GM23338 (cell line): Measurements from ENCODE around the gene ARHGAP9. TPM values are rescaled to one million over a fixed set of nuclear protein-coding genes. Genes with fewer than 3 reads are reported as not detected.

Experiments used
- ATAC-seq: fragments of 200-7000 bp; cut with Tn5 transposase; 3 replicates; pipeline ENCODE4 v1.9.1; 2020
- DNase-seq: peaks from one replicate; pipeline ENCODE4 v3.0.0-alpha.2; 2015; ENCODE audit warnings: low spot score
- H2AFZ ChIP-seq: fragments of 200-600 bp; sonication (generic); 2 replicates; pipeline ENCODE4 v1.8.0; 2016; ENCODE audit warnings: antibody characterized with exemption, mild to moderate bottlenecking, moderate library complexity
- H3F3A ChIP-seq: fragments of 200-600 bp; sonication (generic); replicated peaks from 2 replicates; pipeline ENCODE4 v1.8.0; 2017; ENCODE audit warnings: antibody characterized with exemption, mixed run types, low read depth
- H3K27ac ChIP-seq: fragments of 200-600 bp; sonication (generic); 2 replicates; pipeline ENCODE4 v1.6.1; 2016; ENCODE audit warnings: low read depth
- H3K27me3 ChIP-seq: fragments of 200-600 bp; sonication (generic); 2 replicates; pipeline ENCODE4 v1.8.0; 2016; ENCODE audit warnings: mild to moderate bottlenecking, mixed run types, moderate library complexity; ENCODE audit not compliant: insufficient read depth
- H3K36me3 ChIP-seq: fragments of 200-600 bp; sonication (generic); 2 replicates; pipeline ENCODE4 v1.8.0; 2016; ENCODE audit warnings: mild to moderate bottlenecking; ENCODE audit not compliant: insufficient read depth
- H3K4me1 ChIP-seq: fragments of 200-600 bp; sonication (generic); 2 replicates; pipeline ENCODE4 v1.8.0; 2016; ENCODE audit warnings: mild to moderate bottlenecking, moderate library complexity; ENCODE audit not compliant: insufficient read depth
- H3K4me2 ChIP-seq: fragments of 200-600 bp; sonication (generic); 2 replicates; pipeline ENCODE4 v1.7.1; 2017; ENCODE audit warnings: mixed run types
- H3K4me3 ChIP-seq: fragments of 200-600 bp; sonication (generic); 2 replicates; pipeline ENCODE4 v1.6.1; 2016; ENCODE audit warnings: mixed run types
- H3K79me2 ChIP-seq: fragments of 200-600 bp; sonication (generic); replicated peaks from 2 replicates; pipeline ENCODE4 v1.8.0; 2017; ENCODE audit warnings: mild to moderate bottlenecking; ENCODE audit not compliant: insufficient read depth
- H3K9me2 ChIP-seq: fragments of 200-600 bp; sonication (generic); 2 replicates; pipeline ENCODE4 v1.8.0; 2017; ENCODE audit not compliant: insufficient read depth
- H4K20me1 ChIP-seq: fragments of 200-600 bp; sonication (generic); replicated peaks from 2 replicates; pipeline ENCODE4 v1.8.0; 2017; ENCODE audit warnings: mild to moderate bottlenecking; ENCODE audit not compliant: insufficient read depth
- H3K27ac Mint-ChIP-seq: 2 replicates; pipeline ENCODE4 v1.8.0; 2020; ENCODE audit warnings: inconsistent platforms, mild to moderate bottlenecking, moderate library complexity, mixed read lengths
- H3K27me3 Mint-ChIP-seq: 3 replicates; pipeline ENCODE4 v1.8.0; 2022; ENCODE audit warnings: low read depth, mild to moderate bottlenecking, moderate library complexity, mixed read lengths, inconsistent platforms; ENCODE audit not compliant: insufficient read depth, poor library complexity
- H3K36me3 Mint-ChIP-seq: 3 replicates; pipeline ENCODE4 v1.8.0; 2021; ENCODE audit warnings: low read depth, mild to moderate bottlenecking, inconsistent platforms, moderate library complexity, mixed read lengths
- H3K4me1 Mint-ChIP-seq: 3 replicates; pipeline ENCODE4 v1.8.0; 2020; ENCODE audit warnings: mild to moderate bottlenecking, inconsistent platforms, mixed read lengths
- H3K4me3 Mint-ChIP-seq: 3 replicates; pipeline ENCODE4 v1.8.0; 2021; ENCODE audit warnings: moderate library complexity, mild to moderate bottlenecking, inconsistent platforms, mixed read lengths
- H3K9me3 Mint-ChIP-seq: 3 replicates; pipeline ENCODE4 v1.8.0; 2020; ENCODE audit warnings: moderate library complexity, mild to moderate bottlenecking, inconsistent platforms, mixed read lengths
- CTCF ChIP-seq, 2 experiments: fragments of 200-600 bp in 1 of 2; sonication (generic) in 1 of 2; conservative IDR thresholded peaks; 2 replicates each; pipeline versions ENCODE4 v1.5.1 to v1.6.1; 2016 to 2017; ENCODE audit warnings: antibody characterized with exemption in 2 of 2, low read depth in 2 of 2, mild to moderate bottlenecking in 2 of 2, moderate library complexity in 1 of 2
- EZH2 ChIP-seq: fragments of 200-600 bp; sonication (generic); IDR thresholded peaks from one replicate; pipeline ENCODE4 v1.8.0; 2017; ENCODE audit warnings: antibody characterized with exemption, mild to moderate bottlenecking, low read depth; ENCODE audit not compliant: unreplicated experiment
- POLR2AphosphoS5 ChIP-seq: IDR thresholded peaks from 2 replicates; pipeline ENCODE4 v1.6.1; 2016; ENCODE audit warnings: antibody characterized with exemption, low read depth
- STAT1 ChIP-seq: IDR thresholded peaks from one replicate; pipeline ENCODE4 v1.6.1; 2016; ENCODE audit warnings: antibody characterized with exemption; ENCODE audit not compliant: unreplicated experiment
- ZNF114 ChIP-seq: fragments of 250-450 bp; sonication (Bioruptor Pico); IDR thresholded peaks from 2 replicates; pipeline ENCODE4 v1.5.0; 2020; ENCODE audit warnings: mild to moderate bottlenecking, moderate library complexity
- ZNF331 ChIP-seq: fragments of 250-450 bp; sonication (Bioruptor Pico); IDR thresholded peaks from 2 replicates; pipeline ENCODE4 v1.5.0; 2020; ENCODE audit warnings: low read depth, mild to moderate bottlenecking, moderate library complexity
- ZNF462 ChIP-seq: fragments of 250-450 bp; sonication (Bioruptor Pico); IDR thresholded peaks from 2 replicates; pipeline ENCODE4 v1.5.0; 2020; ENCODE audit warnings: mild to moderate bottlenecking, moderate library complexity
- polyA plus RNA-seq: library from polyadenylated mRNA; unstranded; fragments of >200 nt; fragmentation: Nextera tagmentation; extraction: Ambion mirVana; gene quantifications from 2 replicates; pipeline ENCODE4 v1.2.1, GENCODE V29; 2016
- total RNA-seq: library from RNA; depleted of rRNA; stranded (reverse); fragments of >200 nt; shearing (Covaris generic); gene quantifications from 2 replicates; pipeline ENCODE4 v1.2.3, GENCODE V29; 2014

ARHGAP9 gene
- total and polyA plus RNA-seq, 2 experiments from 2014 or later = 4.5 to 7.1 TPM

- Mint-ChIP-seq H3K27me3 (peaks cover 13% of the 10 kb centered on the region), H3K36me3 (peaks cover 97% of the 10 kb centered on the region), H3K9me3 (no peaks in the 10 kb centered on the region), H3K27ac (peak overlapping the region; percentile 56; the same call in 1 of the 2 replicates), H3K4me3 (no peak overlapping the region), H3K4me1 (peaks cover 2% of the 10 kb centered on the region; the same call in 2 of the 3 replicates)
- peaks cover 38% of the 10 kb centered on the region for H3F3A ChIP-seq
- H4K20me1 ChIP-seq = peaks cover 34% of the 10 kb centered on the region
- H3K79me2 ChIP-seq = peaks cover 23% of the 10 kb centered on the region
- no peak for ATAC-seq
- DNase-seq = no peak
- H2AFZ ChIP-seq = no peak overlapping the region
- peaks cover 80% of the 10 kb centered on the region for H3K36me3 ChIP-seq
- TF ChIP-seq ZNF331 = no peak
- H3K4me1 ChIP-seq = no peaks in the 10 kb centered on the region
- no peak overlapping the region for H3K4me2 ChIP-seq
- H3K27ac ChIP-seq = no peak overlapping the region
- H3K4me3 ChIP-seq = no peak overlapping the region
- no peaks in the 10 kb centered on the region for H3K27me3 ChIP-seq
- no peaks in the 10 kb centered on the region for H3K9me2 ChIP-seq
These were observed 18.9 kb upstream of the ARHGAP9 start for GRCh38 chr12:57498571-57498970.

- peak; percentile 68 for DNase-seq
- no peak overlapping the region for H3K4me3 Mint-ChIP-seq
- no peak overlapping the region for H3K27ac ChIP-seq
- H3K9me3 Mint-ChIP-seq = no peaks in the 10 kb centered on the region
- ATAC-seq = peak; percentile 88
- H3K4me1 Mint-ChIP-seq = peaks cover 2% of the 10 kb centered on the region; the same call in 2 of the 3 replicates
- H3K36me3 ChIP-seq = peaks cover 77% of the 10 kb centered on the region
- peak overlapping the region; percentile 56; the same call in 1 of the 2 replicates for H3K27ac Mint-ChIP-seq
- H3F3A ChIP-seq = peaks cover 34% of the 10 kb centered on the region
- H3K4me2 ChIP-seq = no peak overlapping the region
- H4K20me1 ChIP-seq = peaks cover 34% of the 10 kb centered on the region
- TF ChIP-seq ZNF331 (no peak), CTCF (conservative IDR thresholded peaks at IDR 0.05; ENCODE audit: low read depth in 2 of 2) (peak; percentile 40 to 51), ZNF114 (CRISPR knock-in tag) (no peak), POLR2AphosphoS5 (peak; percentile 26; the same call in 1 of the 2 replicates)
- peaks cover 92% of the 10 kb centered on the region for H3K36me3 Mint-ChIP-seq
- H3K79me2 ChIP-seq = peaks cover 23% of the 10 kb centered on the region
- no peaks in the 10 kb centered on the region for H3K9me2 ChIP-seq
- H3K4me3 ChIP-seq = no peak overlapping the region
- H2AFZ ChIP-seq = no peak overlapping the region
- no peaks in the 10 kb centered on the region for H3K4me1 ChIP-seq
- H3K27me3 ChIP-seq = no peaks in the 10 kb centered on the region
- H3K27me3 Mint-ChIP-seq = peaks cover 13% of the 10 kb centered on the region
These were observed 18.5 kb upstream of the ARHGAP9 start for GRCh38 chr12:57498132-57498502.

- H3K36me3 Mint-ChIP-seq = peaks cover 92% of the 10 kb centered on the region
- no peak overlapping the region; the same call in 2 of the 3 replicates for H3K4me3 Mint-ChIP-seq
- H3K27ac Mint-ChIP-seq = peak overlapping the region; percentile 31; the same call in 1 of the 2 replicates
- H3K9me3 Mint-ChIP-seq = no peaks in the 10 kb centered on the region
- H3K4me1 Mint-ChIP-seq = peaks cover 2% of the 10 kb centered on the region; the same call in 2 of the 3 replicates
- Histone ChIP-seq H3K4me3 (no peak overlapping the region), H3K4me1 (no peaks in the 10 kb centered on the region), H3K79me2 (peaks cover 23% of the 10 kb centered on the region), H3K27me3 (no peaks in the 10 kb centered on the region), H2AFZ (no peak overlapping the region), H3K9me2 (no peaks in the 10 kb centered on the region), H4K20me1 (peaks cover 34% of the 10 kb centered on the region), H3F3A (peaks cover 39% of the 10 kb centered on the region), H3K4me2 (no peak overlapping the region), H3K27ac (peak overlapping the region; percentile 63; the same call in 1 of the 2 replicates), H3K36me3 (peaks cover 76% of the 10 kb centered on the region)
- peaks cover 13% of the 10 kb centered on the region for H3K27me3 Mint-ChIP-seq
- ATAC-seq (no peak), DNase-seq (no peak)
- no peak for TF ChIP-seq EZH2
- TF ChIP-seq ZNF114 (CRISPR knock-in tag) = no peak
- TF ChIP-seq STAT1 = no peak
- TF ChIP-seq ZNF462 (CRISPR knock-in tag) = no peak
These were observed 17.8 kb upstream of the ARHGAP9 start for GRCh38 chr12:57497223-57498131.
